Panc1 (cell line): ENCODE data around the gene CEP290. TPM values are rescaled to one million over a fixed set of nuclear protein-coding genes. Genes with fewer than 3 reads are reported as not detected.

Source experiments
- ATAC-seq: fragments of 200-7000 bp; cut with Tn5 transposase; 2 replicates; pipeline ENCODE4 v1.9.1; 2020; ENCODE audit warnings: mild to moderate bottlenecking, moderate library complexity
- BruUV-seq: library from RNA; stranded (reverse); fragments of 400-500 nt; replicated peaks from 2 replicates; lab custom pipeline; 2021; lab: Mats Ljungman, UMichigan
- CTCF ChIA-PET: fragments of 300-600 bp; sonication (Branson Sonifier 250); formaldehyde crosslinking; loops from one replicate; lab custom pipeline; 2022; ENCODE audit warnings: antibody characterized with exemption; lab: Charles Lee
- POLR2A ChIA-PET: fragments of 300-600 bp; sonication (Branson Sonifier 250); formaldehyde crosslinking; loops from one replicate; lab custom pipeline; 2022; ENCODE audit warnings: antibody characterized with exemption; lab: Charles Lee
- DNase-seq: peaks from one replicate; pipeline ENCODE4 v3.0.0-alpha.2; 2010; ENCODE audit warnings: low read depth, low spot score
- H3K27ac ChIP-seq: 2 replicates; pipeline ENCODE4 v1.5.1; 2011; ENCODE audit warnings: mild to moderate bottlenecking, low read length, inconsistent platforms
- H3K27me3 ChIP-seq: fragments of 200-500 bp; sonication (Bioruptor generic); 2 replicates; pipeline ENCODE4 v1.6.0; 2014; ENCODE audit warnings: low read length, inconsistent platforms; ENCODE audit not compliant: control insufficient read depth, insufficient read depth
- H3K36me3 ChIP-seq: fragments of 200-500 bp; sonication (Bioruptor generic); 2 replicates; pipeline ENCODE4 v1.5.1; 2014; ENCODE audit warnings: inconsistent platforms, mild to moderate bottlenecking, low read length, moderate library complexity; ENCODE audit not compliant: control insufficient read depth, insufficient read depth
- H3K4me1 ChIP-seq: 2 replicates; pipeline ENCODE4 v1.5.1; 2011; ENCODE audit warnings: inconsistent platforms, mild to moderate bottlenecking, low read length, moderate library complexity; ENCODE audit not compliant: control insufficient read depth, insufficient read depth
- H3K4me3 ChIP-seq, 2 experiments: 2 replicates each; pipeline ENCODE4 v1.5.1; 2011 to 2012; ENCODE audit warnings: low read depth in 2 of 2, low read length in 2 of 2, mild to moderate bottlenecking in 2 of 2, inconsistent platforms in 1 of 2, moderate library complexity in 1 of 2
- H3K9me3 ChIP-seq: fragments of 200-500 bp; sonication (Bioruptor generic); 2 replicates; pipeline ENCODE4 v1.5.1; 2014; ENCODE audit warnings: low read depth, mild to moderate bottlenecking, inconsistent platforms, low read length, moderate library complexity; ENCODE audit not compliant: control insufficient read depth, insufficient read depth
- CTCF ChIP-seq: fragments of 450-650 bp; IDR thresholded peaks from 2 replicates; pipeline ENCODE4 v1.5.1; 2017; ENCODE audit warnings: mild to moderate bottlenecking
- POLR2AphosphoS5 ChIP-seq: IDR thresholded peaks from 2 replicates; pipeline ENCODE4 v1.6.1; 2012; ENCODE audit warnings: mild to moderate bottlenecking, low read depth, low read length, moderate library complexity
- REST ChIP-seq, 2 experiments: IDR thresholded peaks; 2 replicates each; pipeline ENCODE4 v1.6.1; 2011 to 2012; ENCODE audit warnings: low read depth in 2 of 2, control low read depth in 1 of 2, low read length in 1 of 2, mild to moderate bottlenecking in 1 of 2, moderate library complexity in 1 of 2; ENCODE audit not compliant: insufficient read depth in 1 of 2
- SIN3A ChIP-seq: IDR thresholded peaks from 2 replicates; pipeline ENCODE4 v1.6.1; 2012; ENCODE audit warnings: low read depth, mild to moderate bottlenecking, low read length, moderate library complexity, borderline replicate concordance; ENCODE audit not compliant: insufficient read depth
- TCF7L2 ChIP-seq: IDR thresholded peaks from 2 replicates; pipeline ENCODE4 v1.6.1; 2011; ENCODE audit warnings: mild to moderate bottlenecking, low read depth, low read length, inconsistent platforms
- in situ Hi-C: cut with HindIII; loops from 2 replicates; pipeline ENCODE4 v1.10.0; 2016; ENCODE audit warnings: low sequenced_read_pairs, low pct_unique_long_range_greater_than_20kb
- intact Hi-C: fragments of 100-400 bp; cut with micrococcal nuclease; formaldehyde crosslinking; loops from one replicate; pipeline ENCODE4 v1.10.0; 2022; ENCODE audit not compliant: unreplicated experiment
- total RNA-seq: library from RNA; stranded (reverse); gene quantifications from one replicate; pipeline ENCODE4 v1.2.1, GENCODE V29; 2021; ENCODE audit not compliant: unreplicated experiment

Gene CEP290
- total RNA-seq, 1 experiment from 2014 or later, result 14.6 TPM

- POLR2A ChIA-PET, result no interaction called here
These were observed 83.2 kb downstream of the CEP290 start for GRCh38 chr12:88058719-88059077.

GRCh38 chr12:88057994-88058718 is 83.7 kb downstream of the CEP290 start:
- ATAC-seq, result no peak
- ChIA-PET POLR2A (no interaction called here), CTCF (no interaction called here)
- H3K4me1 ChIP-seq, result no peaks in the 10 kb centered on the region
- in situ Hi-C loops (no loop called here), intact Hi-C loops (no loop called here)
- TF ChIP-seq POLR2AphosphoS5 (no peak), TCF7L2 (no peak), CTCF (no peak), REST (IDR thresholded peaks at IDR 0.05; ENCODE audit: insufficient read depth in 1 of 2, low read depth in 2 of 2, low read length in 1 of 2) (no peak), SIN3A (no peak)
- no peaks in the 10 kb centered on the region for H3K27me3 ChIP-seq
- H3K27ac ChIP-seq, result no peak overlapping the region
- BruUV-seq, result no TSS peak
- H3K36me3 ChIP-seq, result peaks cover 11% of the 10 kb centered on the region; the same call in 1 of the 2 replicates
- no peaks in the 10 kb centered on the region for H3K9me3 ChIP-seq
- DNase-seq, result no peak
- H3K4me3 ChIP-seq, result no peak overlapping the region

More at GRCh38 chr12:88058719-88059077, 83.2 kb downstream of the CEP290 start:
- Histone ChIP-seq H3K9me3 (no peaks in the 10 kb centered on the region), H3K36me3 (peaks cover 11% of the 10 kb centered on the region; the same call in 1 of the 2 replicates), H3K27ac (no peak overlapping the region), H3K4me1 (no peaks in the 10 kb centered on the region), H3K27me3 (no peaks in the 10 kb centered on the region), H3K4me3 (no peak overlapping the region)
- no peak for TF ChIP-seq TCF7L2
- no peak for TF ChIP-seq REST (IDR thresholded peaks at IDR 0.05; ENCODE audit: insufficient read depth in 1 of 2, low read depth in 2 of 2, low read length in 1 of 2)
- intact Hi-C loops, result no loop called here
- ATAC-seq (no peak), DNase-seq (no peak)
- CTCF ChIA-PET, result no interaction called here
- BruUV-seq, result no TSS peak
- in situ Hi-C loops, result no loop called here
